ENCODE data around the gene CCM2L. TPM values are rescaled to one million over a fixed set of nuclear protein-coding genes. Genes with fewer than 3 reads are reported as not detected.

Gene CCM2L
- total and polyA plus RNA-seq, 12 donors: 4.9 to 26.8 (median 7.9) TPM

DNA sequence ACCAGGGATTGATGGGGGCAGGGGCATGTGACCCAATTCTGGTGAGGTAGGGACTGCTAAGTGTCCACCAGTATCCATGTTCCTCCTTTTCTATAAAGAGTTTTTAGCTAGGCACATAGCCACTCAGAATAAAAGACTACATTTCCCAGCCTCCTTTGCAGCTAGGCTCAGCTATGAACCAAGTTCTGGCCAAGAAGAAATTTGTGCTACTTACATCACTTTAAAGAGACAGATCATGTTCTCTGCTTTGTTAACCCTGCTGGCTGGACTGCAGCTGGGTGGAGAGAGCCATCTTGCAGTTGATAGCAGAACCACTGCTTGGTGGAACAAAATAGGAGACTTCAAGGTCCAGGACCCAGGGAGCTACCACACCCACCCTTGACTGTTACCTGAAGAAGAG, 5.3 kb upstream of the CCM2L start:
- H3K27ac ChIP-seq: peak overlapping the region in 2 of 10 donors; percentile 92 to 95
- no peaks in the 10 kb centered on the region for H3K9me3 ChIP-seq
- H3K4me1 ChIP-seq: peaks cover 0 to 60% (median 35%) of the 10 kb centered on the region in 9 donors
- H3K27me3 ChIP-seq: no peaks in the 10 kb centered on the region
- no peak for ATAC-seq
- TF ChIP-seq, protein P1, sequence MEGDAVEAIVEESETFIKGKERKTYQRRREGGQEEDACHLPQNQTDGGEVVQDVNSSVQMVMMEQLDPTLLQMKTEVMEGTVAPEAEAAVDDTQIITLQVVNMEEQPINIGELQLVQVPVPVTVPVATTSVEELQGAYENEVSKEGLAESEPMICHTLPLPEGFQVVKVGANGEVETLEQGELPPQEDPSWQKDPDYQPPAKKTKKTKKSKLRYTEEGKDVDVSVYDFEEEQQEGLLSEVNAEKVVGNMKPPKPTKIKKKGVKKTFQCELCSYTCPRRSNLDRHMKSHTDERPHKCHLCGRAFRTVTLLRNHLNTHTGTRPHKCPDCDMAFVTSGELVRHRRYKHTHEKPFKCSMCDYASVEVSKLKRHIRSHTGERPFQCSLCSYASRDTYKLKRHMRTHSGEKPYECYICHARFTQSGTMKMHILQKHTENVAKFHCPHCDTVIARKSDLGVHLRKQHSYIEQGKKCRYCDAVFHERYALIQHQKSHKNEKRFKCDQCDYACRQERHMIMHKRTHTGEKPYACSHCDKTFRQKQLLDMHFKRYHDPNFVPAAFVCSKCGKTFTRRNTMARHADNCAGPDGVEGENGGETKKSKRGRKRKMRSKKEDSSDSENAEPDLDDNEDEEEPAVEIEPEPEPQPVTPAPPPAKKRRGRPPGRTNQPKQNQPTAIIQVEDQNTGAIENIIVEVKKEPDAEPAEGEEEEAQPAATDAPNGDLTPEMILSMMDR (IDR thresholded peaks at IDR 0.05): no peak
- no peak overlapping the region for H3K4me3 ChIP-seq
- DNase-seq: no peak
- intact Hi-C loops (cut with DNase I): no loop called here
- no peaks in the 10 kb centered on the region for H3K36me3 ChIP-seq

DNA sequence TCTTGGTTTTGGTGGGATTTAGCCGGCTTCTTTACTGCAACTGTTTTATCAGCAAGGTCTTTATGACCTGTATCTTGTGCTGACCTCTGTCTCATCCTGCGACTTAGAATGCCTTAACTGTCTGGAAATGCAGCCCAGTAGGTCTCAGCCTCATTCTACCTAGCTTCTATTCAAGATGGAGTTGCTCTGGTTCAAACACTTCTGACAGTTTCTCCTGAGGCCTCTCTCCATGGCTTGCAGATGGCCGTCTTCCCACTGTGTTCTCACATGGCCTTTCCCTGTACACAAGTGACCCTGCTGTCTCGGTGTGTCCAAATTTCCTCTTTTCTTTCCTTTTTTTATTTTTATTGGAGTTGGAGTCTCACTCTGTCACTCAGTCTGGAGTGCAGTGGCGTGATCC, 4.2 kb upstream of the CCM2L start:
- peaks cover 0 to 4% (median 0%) of the 10 kb centered on the region in 7 donors for H3K27me3 ChIP-seq
- WGBS, 2 donors: 83 to 92% methylated on average over 5 of the region's 5 CpGs

DNA sequence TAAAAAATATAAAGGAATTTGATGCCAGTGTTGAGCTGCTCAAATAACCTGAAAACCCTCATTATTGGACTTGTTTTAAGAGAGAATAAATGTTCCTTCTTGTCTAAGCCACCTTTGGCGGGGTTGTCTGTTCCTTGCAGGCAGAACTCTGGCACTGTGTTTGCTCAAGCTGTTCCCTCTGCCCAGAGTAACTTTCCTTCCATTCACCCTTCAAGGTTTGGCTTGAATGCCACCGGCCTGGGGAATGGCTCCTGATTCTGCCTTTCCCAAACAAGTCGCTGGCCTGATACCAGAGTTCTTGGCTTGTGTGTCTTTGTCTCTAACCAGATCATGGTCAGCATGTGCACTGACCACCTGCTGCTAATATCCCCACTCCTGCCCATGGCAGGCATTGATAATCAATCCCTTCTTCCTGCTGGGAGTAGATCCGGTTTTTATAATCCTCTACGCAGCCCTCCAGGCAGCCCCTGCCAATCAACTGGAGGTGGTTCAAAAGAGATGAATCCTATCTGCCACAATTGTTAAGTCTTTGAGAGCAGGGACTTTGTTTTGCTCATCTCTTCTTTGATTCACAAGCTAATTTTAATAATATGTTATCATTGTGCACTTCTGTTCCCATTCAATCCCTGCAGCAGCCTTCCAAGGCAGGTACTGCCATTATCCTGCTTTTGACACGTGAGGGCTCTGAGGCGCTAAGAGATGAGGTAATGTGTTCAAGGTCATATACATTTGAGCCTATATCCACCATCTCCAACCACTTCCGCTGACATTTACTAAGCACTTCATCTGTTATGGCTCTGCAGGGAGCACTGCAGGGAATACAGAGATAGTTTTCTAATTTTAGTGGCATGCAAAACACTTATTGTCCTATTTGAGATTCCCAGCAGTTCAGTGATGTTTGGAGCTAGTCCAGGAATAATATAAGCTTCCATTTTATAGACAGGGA, 3.1 kb upstream of the CCM2L start:
- intact Hi-C loops (cut with DNase I): no loop called here
- peaks cover 0 to 7% (median 2%) of the 10 kb centered on the region in 7 donors for H3K27me3 ChIP-seq
- DNase-seq: no peak
- ATAC-seq: peak in 6 of 8 donors; percentile 6 to 43 (median 16)
- 39 to 46% methylated on average over 8 of the region's 8 CpGs for WGBS, 2 donors
- H3K36me3 ChIP-seq: no peaks in the 10 kb centered on the region
- peaks cover 0 to 63% (median 35%) of the 10 kb centered on the region in 9 donors for H3K4me1 ChIP-seq
- no peak overlapping the region for H3K4me3 ChIP-seq
- peak overlapping the region; percentile 7 to 95 (median 83) for H3K27ac ChIP-seq
- TF ChIP-seq, protein P1 (IDR thresholded peaks at IDR 0.05): no peak
- H3K9me3 ChIP-seq: no peaks in the 10 kb centered on the region

More for the DNA sequence above, 4.2 kb upstream of the CCM2L start:
- intact Hi-C loops (cut with DNase I): no loop called here
- H3K9me3 ChIP-seq: no peaks in the 10 kb centered on the region
- H3K36me3 ChIP-seq: no peaks in the 10 kb centered on the region
- no peak for ATAC-seq
- DNase-seq: no peak
- H3K4me1 ChIP-seq: peaks cover 0 to 60% (median 35%) of the 10 kb centered on the region in 9 donors
- peak overlapping the region in 7 of 10 donors; percentile 73 to 95 (median 84) for H3K27ac ChIP-seq
- H3K4me3 ChIP-seq: no peak overlapping the region
- TF ChIP-seq, protein P1 (IDR thresholded peaks at IDR 0.05): no peak

DNA sequence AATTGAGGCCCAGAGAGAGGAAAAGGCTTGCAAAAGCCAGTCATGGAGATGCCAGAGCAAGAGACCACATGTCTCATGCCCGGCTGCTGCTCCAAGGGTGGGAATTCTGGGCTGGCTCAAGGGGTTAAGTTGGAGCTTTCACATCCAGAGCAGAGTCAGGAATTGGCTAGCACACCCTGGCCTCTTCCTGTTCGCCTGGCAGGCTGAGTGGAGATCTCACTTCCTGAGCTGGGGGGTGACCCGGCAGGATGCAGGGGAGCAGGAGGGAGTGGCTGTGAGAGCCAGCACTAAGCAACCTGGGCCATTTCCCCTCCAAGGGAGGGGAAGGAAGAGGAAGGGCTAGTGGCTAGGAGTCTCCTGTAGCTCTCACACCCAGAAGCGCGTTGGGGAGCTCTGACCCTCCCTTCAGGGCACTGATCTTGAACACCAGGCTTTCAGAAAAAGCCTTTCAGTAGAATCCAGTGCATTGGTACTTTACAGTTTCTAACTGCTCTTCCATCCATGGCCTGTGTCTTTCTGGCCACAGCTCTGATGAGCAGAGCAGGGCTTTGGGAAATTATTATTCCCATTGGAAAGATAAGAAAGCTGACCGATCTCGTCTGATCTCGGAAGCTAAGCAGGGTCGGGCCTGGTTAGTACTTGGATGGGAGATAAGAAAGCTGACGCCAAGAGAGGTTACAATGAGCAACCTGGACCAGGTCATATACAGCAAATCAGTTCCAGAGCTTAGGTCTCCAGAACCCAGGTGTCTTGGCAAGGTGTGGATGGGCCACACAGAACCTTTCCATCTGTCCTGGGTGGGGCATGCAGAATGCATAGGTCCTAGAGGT, 2.2 kb upstream of the CCM2L start:
- peak; percentile 58 to 82 for DNase-seq
- peak overlapping the region; percentile 54 to 95 (median 83) for H3K27ac ChIP-seq
- intact Hi-C loops (cut with DNase I): no loop called here

More for the DNA sequence above, 2.2 kb upstream of the CCM2L start:
- peaks cover 0 to 11% (median 3%) of the 10 kb centered on the region in 7 donors for H3K27me3 ChIP-seq
- peak; percentile 83 to 92 (median 88) for ATAC-seq
- peaks cover 0 to 71% (median 35%) of the 10 kb centered on the region in 9 donors for H3K4me1 ChIP-seq
- H3K9me3 ChIP-seq: no peaks in the 10 kb centered on the region
- 29 to 34% methylated on average over 10 of the region's 10 CpGs for WGBS, 2 donors
- TF ChIP-seq, protein P1 (IDR thresholded peaks at IDR 0.05): no peak
- H3K4me3 ChIP-seq: peak overlapping the region in 3 of 10 donors; percentile 8 to 12 (median 11)
- no peaks in the 10 kb centered on the region for H3K36me3 ChIP-seq

All from heart right ventricle (tissue), 16 donors.